Left ventricle myocardium inferior (tissue), 1 donor: Measurements from ENCODE around the gene BFSP2. TPM values are rescaled to one million over a fixed set of nuclear protein-coding genes. Genes with fewer than 3 reads are reported as not detected.

Source experiments
- DNase-seq: peaks from one replicate; pipeline ENCODE4 v3.0.0-alpha.2; 2020
- H3K27ac ChIP-seq: fragments of 200-600 bp; replicated peaks from 2 replicates; pipeline ENCODE4 v1.8.0; 2021
- H3K27me3 ChIP-seq: fragments of 200-600 bp; 2 replicates; pipeline ENCODE4 v1.8.0; 2021; ENCODE audit warnings: low read depth
- H3K36me3 ChIP-seq: fragments of 200-600 bp; 2 replicates; pipeline ENCODE4 v1.8.0; 2021
- H3K4me1 ChIP-seq: fragments of 200-600 bp; 2 replicates; pipeline ENCODE4 v1.8.0; 2021
- H3K4me3 ChIP-seq: fragments of 200-600 bp; 2 replicates; pipeline ENCODE4 v1.8.0; 2021; ENCODE audit warnings: mild to moderate bottlenecking, moderate library complexity
- H3K9me3 ChIP-seq: fragments of 200-600 bp; replicated peaks from 2 replicates; pipeline ENCODE4 v1.8.0; 2021
- CTCF ChIP-seq: fragments of 200-600 bp; IDR thresholded peaks from 2 replicates; pipeline ENCODE4 v1.8.0; 2021; ENCODE audit warnings: antibody characterized with exemption, mild to moderate bottlenecking, borderline replicate concordance
- intact Hi-C: fragments of 100-400 bp; cut with micrococcal nuclease; formaldehyde crosslinking; loops from one replicate; pipeline ENCODE4 v1.11.0; 2022
- total RNA-seq: library from RNA; stranded (reverse); fragmentation: NEBNext Ultra II Directional; extraction: Animal tissue kit (Norgen Biotek cat#: 25700); gene quantifications from one replicate; pipeline ENCODE4 v1.2.1, GENCODE V29; 2021
- donor health status: DM: no; HTN: yes; CAD: no; lungs with severe emphysema.

Gene BFSP2
- total RNA-seq, 1 donor from 2014 or later, result not detected

DNA sequence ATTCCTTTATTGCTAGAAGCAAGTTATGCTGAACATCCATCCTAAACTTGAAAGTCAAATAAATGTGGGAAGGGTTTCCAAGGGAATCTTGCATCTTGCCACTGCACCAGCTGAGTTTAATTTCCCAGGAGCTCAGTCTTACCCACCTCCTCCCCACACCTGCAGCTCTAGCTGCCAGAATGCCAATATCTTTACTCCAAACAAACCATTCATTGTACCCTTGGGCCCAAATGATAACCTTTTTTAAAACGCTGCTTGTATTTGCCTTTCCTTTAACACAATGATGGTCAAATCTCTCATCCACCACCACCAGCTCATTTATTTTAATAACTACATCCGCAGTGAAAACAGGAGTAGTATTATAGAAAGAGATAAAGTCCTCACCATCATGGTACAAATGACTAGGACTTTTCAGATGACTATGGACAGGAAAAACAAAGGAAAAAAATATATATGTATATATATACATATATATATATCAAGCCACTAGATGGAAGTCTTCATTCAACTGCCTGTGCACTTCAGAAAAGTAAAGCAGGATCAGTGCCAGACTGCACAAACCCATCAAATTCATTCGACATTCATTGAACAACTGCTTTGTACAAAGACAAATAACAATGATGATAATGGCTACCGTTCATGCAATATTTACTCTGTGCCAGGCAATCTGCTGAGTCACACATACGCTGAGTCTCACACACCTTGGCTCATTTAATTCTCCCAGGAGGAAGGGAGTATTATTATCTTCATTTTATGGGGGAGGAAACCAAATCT lies 44.0 kb downstream of the BFSP2 start:
- no peaks in the 10 kb centered on the region for H3K36me3 ChIP-seq
- H3K4me1 ChIP-seq, result no peaks in the 10 kb centered on the region
- H3K9me3 ChIP-seq, result no peaks in the 10 kb centered on the region
- H3K27me3 ChIP-seq, result no peaks in the 10 kb centered on the region
- intact Hi-C loops, result no loop called here
- TF ChIP-seq CTCF, result no peak
- H3K27ac ChIP-seq, result no peak overlapping the region
- no peak for DNase-seq
- H3K4me3 ChIP-seq, result no peak overlapping the region

DNA sequence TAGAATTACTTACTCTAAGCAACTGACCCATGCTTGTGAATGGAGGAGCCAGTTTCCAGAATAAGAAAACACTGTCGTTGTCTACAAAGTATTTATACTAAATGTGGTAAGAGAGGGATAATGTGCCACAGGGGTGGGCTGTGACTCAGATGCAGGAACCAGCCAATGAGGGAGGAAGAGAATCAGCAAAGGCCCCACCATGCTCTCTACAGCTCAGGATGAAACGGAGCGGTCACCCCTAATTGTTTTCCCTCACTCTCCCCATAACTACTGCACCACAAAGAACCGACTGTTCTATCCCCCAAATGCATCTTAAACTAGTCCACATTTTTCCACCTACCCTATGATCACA lies 44.5 kb downstream of the BFSP2 start:
- no peak for TF ChIP-seq CTCF
- no peaks in the 10 kb centered on the region for H3K9me3 ChIP-seq
- H3K4me1 ChIP-seq, result no peaks in the 10 kb centered on the region
- no peak for DNase-seq
- no peak overlapping the region for H3K4me3 ChIP-seq
- no peaks in the 10 kb centered on the region for H3K27me3 ChIP-seq
- no peaks in the 10 kb centered on the region for H3K36me3 ChIP-seq
- no peak overlapping the region for H3K27ac ChIP-seq
- intact Hi-C loops, result no loop called here

DNA sequence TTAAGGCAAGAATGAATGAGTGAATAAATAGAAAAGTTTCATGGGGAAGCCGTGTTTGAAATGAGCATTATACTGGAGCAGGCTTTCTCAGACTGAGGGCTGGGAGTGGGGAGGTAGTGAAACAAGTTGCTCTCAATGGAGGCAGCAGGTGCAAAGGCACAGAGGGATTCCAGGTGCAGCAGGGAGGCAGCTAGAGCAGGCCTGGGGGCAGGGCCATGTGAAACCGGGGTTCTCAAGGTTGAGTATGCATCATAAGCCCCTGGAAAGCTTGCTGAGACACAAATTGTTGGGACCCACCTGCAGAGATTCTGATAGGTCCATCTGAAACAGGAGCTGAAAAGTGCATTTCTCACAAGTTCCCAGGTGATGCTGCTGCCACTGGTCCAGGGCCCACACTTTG lies 45.3 kb downstream of the BFSP2 start:
- intact Hi-C loops, result no loop called here
- no peak overlapping the region for H3K4me3 ChIP-seq
- no peaks in the 10 kb centered on the region for H3K36me3 ChIP-seq
- no peak for DNase-seq
- no peaks in the 10 kb centered on the region for H3K4me1 ChIP-seq
- H3K9me3 ChIP-seq, result no peaks in the 10 kb centered on the region
- H3K27ac ChIP-seq, result no peak overlapping the region
- no peak for TF ChIP-seq CTCF
- no peaks in the 10 kb centered on the region for H3K27me3 ChIP-seq

DNA sequence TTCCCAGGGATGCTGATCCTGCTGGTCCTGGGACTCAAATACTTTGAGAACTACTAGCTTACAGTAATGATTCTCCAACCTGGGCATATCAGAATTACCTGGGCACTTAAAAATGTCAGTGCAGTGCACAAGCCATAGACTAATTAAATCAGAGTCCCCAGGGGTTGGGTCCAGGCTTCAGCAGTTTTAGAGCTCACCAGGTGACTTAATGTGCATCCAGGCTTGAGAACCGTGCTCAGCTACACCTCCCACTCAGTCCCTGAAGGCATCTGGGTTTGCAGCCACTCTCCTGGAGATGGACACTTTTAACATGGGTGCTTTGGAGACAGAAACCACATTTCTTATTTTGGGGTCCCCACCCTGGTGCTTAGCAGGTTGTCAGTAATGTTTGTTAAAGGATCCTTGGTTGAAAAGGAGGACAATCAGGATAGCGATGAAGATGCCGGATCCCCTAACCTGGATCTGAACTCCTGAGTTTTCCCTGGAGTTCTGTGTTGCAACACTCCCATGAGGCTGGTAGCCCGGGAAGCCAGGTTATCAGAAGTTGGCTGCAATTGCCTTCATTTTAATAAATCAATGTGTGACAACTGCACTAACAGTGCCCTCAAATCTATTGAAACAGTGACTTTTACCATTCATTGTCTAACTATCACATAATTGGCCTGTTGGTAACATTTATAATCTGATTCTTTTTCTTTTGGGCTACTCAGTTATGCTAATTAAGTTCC lies 48.1 kb downstream of the BFSP2 start:
- no peaks in the 10 kb centered on the region for H3K4me1 ChIP-seq
- intact Hi-C loops, result no loop called here
- H3K36me3 ChIP-seq, result no peaks in the 10 kb centered on the region
- TF ChIP-seq CTCF, result no peak
- no peak overlapping the region for H3K27ac ChIP-seq
- no peak for DNase-seq
- H3K9me3 ChIP-seq, result no peaks in the 10 kb centered on the region
- peaks cover 8% of the 10 kb centered on the region for H3K27me3 ChIP-seq
- no peak overlapping the region for H3K4me3 ChIP-seq

DNA sequence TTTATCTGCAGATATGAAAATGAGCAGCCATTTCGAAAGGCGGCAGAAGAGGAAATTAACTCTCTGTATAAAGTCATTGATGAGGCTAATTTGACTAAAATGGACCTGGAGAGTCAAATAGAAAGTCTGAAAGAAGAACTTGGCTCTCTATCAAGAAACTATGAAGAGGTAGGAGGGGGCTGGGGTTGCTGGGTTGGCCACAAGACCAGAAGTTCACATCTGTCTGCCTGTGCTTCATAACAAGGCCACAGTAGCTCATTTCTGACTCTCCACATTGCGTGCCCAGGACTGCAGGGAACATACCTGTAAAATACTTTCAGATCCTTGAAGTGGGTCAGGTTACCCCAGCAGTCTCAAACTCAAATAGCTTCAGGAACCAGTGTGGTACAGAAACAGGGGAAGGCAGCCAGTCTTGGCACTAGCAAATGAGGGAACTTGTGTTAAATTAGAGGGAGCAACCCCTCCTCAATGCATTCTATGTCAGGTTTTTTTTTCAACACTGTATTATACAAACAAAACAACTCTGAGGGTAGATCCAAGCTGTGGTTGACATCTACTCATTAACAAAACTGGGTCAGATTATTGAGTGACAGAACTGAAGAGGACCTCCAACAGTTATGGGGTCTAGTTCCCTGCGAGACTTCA lies 48.7 kb downstream of the BFSP2 start:
- intact Hi-C loops, result no loop called here
- H3K4me3 ChIP-seq, result no peak overlapping the region
- peaks cover 8% of the 10 kb centered on the region for H3K27me3 ChIP-seq
- no peaks in the 10 kb centered on the region for H3K4me1 ChIP-seq
- no peaks in the 10 kb centered on the region for H3K36me3 ChIP-seq
- no peak for DNase-seq
- no peak for TF ChIP-seq CTCF
- no peaks in the 10 kb centered on the region for H3K9me3 ChIP-seq
- no peak overlapping the region for H3K27ac ChIP-seq
